ENCODE results near the gene ITPKC. TPM values are rescaled to one million over a fixed set of nuclear protein-coding genes. Genes with fewer than 3 reads are reported as not detected.

Gene ITPKC
- total and polyA plus RNA-seq, 3 experiments from 2014 or later = 5.5 to 8.9 (median 5.7) TPM

- Mint-ChIP-seq H3K36me3 (peaks cover 6 to 64% (median 9%) of the 10 kb centered on the region in 3 donors), H3K27me3 (no peaks in the 10 kb centered on the region), H3K4me3 (no peak overlapping the region), H3K27ac (peak overlapping the region in 2 of 8 donors; percentile 74 to 90), H3K4me1 (peaks cover 9 to 10% (median 9%) of the 10 kb centered on the region in 3 donors), H3K9me3 (no peaks in the 10 kb centered on the region)
- no peak for DNase-seq
- no peak overlapping the region for H3K27ac ChIP-seq (ENCODE audit: low read depth, low read length)
- H3K9me3 ChIP-seq (ENCODE audit: low read length) = no peaks in the 10 kb centered on the region
- H3K27me3 ChIP-seq (ENCODE audit: insufficient read depth, low read length, poor library complexity, severe bottlenecking) = no peaks in the 10 kb centered on the region
- ChIA-PET POLR2A (no interaction called here), CTCF (no interaction called here)
- no peak overlapping the region for H3K4me3 ChIP-seq (ENCODE audit: low read length)
- no peaks in the 10 kb centered on the region for H3K4me1 ChIP-seq (ENCODE audit: insufficient read depth, low read length)
- H3K36me3 ChIP-seq (ENCODE audit: insufficient read depth, low read length) = peaks cover 4% of the 10 kb centered on the region
Measured at GRCh38 chr19:40785526-40785925, 68.6 kb downstream of the ITPKC start.

- DNase-seq = no peak
- Mint-ChIP-seq H3K27me3 (no peaks in the 10 kb centered on the region), H3K4me3 (no peak overlapping the region), H3K9me3 (no peaks in the 10 kb centered on the region), H3K36me3 (peaks cover 6 to 63% (median 8%) of the 10 kb centered on the region in 3 donors), H3K4me1 (peaks cover 5 to 7% (median 7%) of the 10 kb centered on the region in 3 donors), H3K27ac (peak overlapping the region in 5 of 8 donors; percentile 58 to 74 (median 71))
- CTCF ChIA-PET = interaction anchor here (0.7 to 3.2 kb wide), 3 partner anchors 8 to 32 kb away, joined by 3 to 14 read pairs (median 5); partner anchors contain the start of genes MIA and RAB4B
- Histone ChIP-seq H3K9me3 (ENCODE audit: low read length) (no peaks in the 10 kb centered on the region), H3K27me3 (ENCODE audit: insufficient read depth, low read length, poor library complexity, severe bottlenecking) (no peaks in the 10 kb centered on the region), H3K27ac (ENCODE audit: low read depth, low read length) (no peak overlapping the region), H3K4me3 (ENCODE audit: low read length) (no peak overlapping the region), H3K36me3 (ENCODE audit: insufficient read depth, low read length) (peaks cover 4% of the 10 kb centered on the region), H3K4me1 (ENCODE audit: insufficient read depth, low read length) (no peaks in the 10 kb centered on the region)
- POLR2A ChIA-PET = interaction anchor here (0.5 to 1.2 kb wide), 2 partner anchors 8 kb away, joined by 3 to 4 read pairs; partner anchors contain the start of gene RAB4B
Measured at GRCh38 chr19:40786060-40787037, 69.4 kb downstream of the ITPKC start.

Other genes starting within 250 kb of the ITPKC start
- gene SHKBP1, start 140.2 kb upstream of the ITPKC start, total RNA-seq = 100 to 1,000 TPM; 103 to 104 TPM
- gene SHKBP1, start 140.2 kb upstream of the ITPKC start, polyA plus RNA-seq = 159 TPM
- 100 to 1,000 TPM; 103 to 111 TPM for gene LTBP4, start 115.7 kb upstream of the ITPKC start, total RNA-seq
- 40.0 TPM for gene LTBP4, start 115.7 kb upstream of the ITPKC start, polyA plus RNA-seq
- 10 to 100 TPM; 13.6 to 13.7 TPM for gene NUMBL, start 26.5 kb upstream of the ITPKC start, total RNA-seq
- gene NUMBL, start 26.5 kb upstream of the ITPKC start, polyA plus RNA-seq = 1.1 TPM
- 10 to 100 TPM; 20.6 to 25.7 TPM for gene COQ8B, start 226 bp upstream of the ITPKC start, total RNA-seq
- 17.3 TPM for gene COQ8B, start 226 bp upstream of the ITPKC start, polyA plus RNA-seq
- gene ACTMAP, start 33.4 kb downstream of the ITPKC start, total RNA-seq = 10 to 100 TPM; 10.3 to 10.6 TPM
- 2.9 TPM for gene ACTMAP, start 33.4 kb downstream of the ITPKC start, polyA plus RNA-seq
- 100 to 1,000 TPM; 202 TPM for gene SNRPA, start 34.1 kb downstream of the ITPKC start, total RNA-seq
- gene SNRPA, start 34.1 kb downstream of the ITPKC start, polyA plus RNA-seq = 89.5 TPM
- 1 to 10 TPM in 1 of 2 experiments, under 1 TPM in 1; 0.89 to 1.1 TPM for gene MIA, start 58.4 kb downstream of the ITPKC start, total RNA-seq
- not detected for gene MIA, start 58.4 kb downstream of the ITPKC start, polyA plus RNA-seq
- 10 to 100 TPM; 24.2 to 27.2 TPM for gene RAB4B, start 61.1 kb downstream of the ITPKC start, total RNA-seq
- gene RAB4B, start 61.1 kb downstream of the ITPKC start, polyA plus RNA-seq = 95.2 TPM
- 100 to 1,000 TPM; 101 to 103 TPM for gene EGLN2, start 82.1 kb downstream of the ITPKC start, total RNA-seq
- gene EGLN2, start 82.1 kb downstream of the ITPKC start, polyA plus RNA-seq = 174 TPM
- not detected for gene CYP2A6, start 133.3 kb downstream of the ITPKC start, total RNA-seq
- gene CYP2A6, start 133.3 kb downstream of the ITPKC start, polyA plus RNA-seq = not detected
- gene CYP2A7, start 165.1 kb downstream of the ITPKC start, total RNA-seq = not detected
- gene CYP2A7, start 165.1 kb downstream of the ITPKC start, polyA plus RNA-seq = not detected